LNCaP clone FGC (cell line): ENCODE measurements around the gene THAP2.

ENCODE experiments used
- DNase-seq: peaks from one replicate; pipeline ENCODE4 v3.0.0-alpha.2; 2011; ENCODE audit warnings: low read depth
- H3K4me3 ChIP-seq: 2 replicates; pipeline ENCODE4 v1.5.1; 2011; ENCODE audit warnings: mild to moderate bottlenecking, low read depth, low read length, control low read depth
- CTCF ChIP-seq: IDR thresholded peaks from 2 replicates; pipeline ENCODE4 v1.5.1; 2012; ENCODE audit warnings: mild to moderate bottlenecking; ENCODE audit not compliant: control insufficient read depth, insufficient read depth; ENCODE audit errors: extremely low read depth

The THAP2 gene

GRCh38 chr12:71655907-71656306 lies 8.2 kb upstream of the THAP2 start:
- H3K4me3 ChIP-seq, result no peak overlapping the region
- TF ChIP-seq CTCF, result no peak
- DNase-seq, result no peak

DNA sequence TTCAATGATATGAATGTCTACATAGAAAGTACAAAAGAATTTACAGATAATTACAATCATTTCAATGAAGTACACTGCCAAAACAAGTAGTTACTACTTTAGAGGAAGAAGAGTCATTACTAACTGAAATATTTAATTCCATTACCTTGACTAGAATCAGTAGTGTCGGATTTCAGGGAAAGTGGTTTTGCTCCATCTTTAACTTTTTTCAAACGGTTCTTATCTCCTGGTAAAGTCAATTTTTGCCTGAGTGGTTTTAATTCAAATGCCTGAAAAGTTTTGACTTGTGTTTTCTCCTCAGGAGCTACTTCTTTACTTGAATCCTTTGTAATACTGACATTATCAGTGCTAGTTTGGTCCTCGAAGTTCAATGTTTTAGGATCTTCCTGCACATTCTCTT lies 7.4 kb upstream of the THAP2 start:
- DNase-seq, result no peak
- no peak overlapping the region for H3K4me3 ChIP-seq
- TF ChIP-seq CTCF, result no peak

DNA sequence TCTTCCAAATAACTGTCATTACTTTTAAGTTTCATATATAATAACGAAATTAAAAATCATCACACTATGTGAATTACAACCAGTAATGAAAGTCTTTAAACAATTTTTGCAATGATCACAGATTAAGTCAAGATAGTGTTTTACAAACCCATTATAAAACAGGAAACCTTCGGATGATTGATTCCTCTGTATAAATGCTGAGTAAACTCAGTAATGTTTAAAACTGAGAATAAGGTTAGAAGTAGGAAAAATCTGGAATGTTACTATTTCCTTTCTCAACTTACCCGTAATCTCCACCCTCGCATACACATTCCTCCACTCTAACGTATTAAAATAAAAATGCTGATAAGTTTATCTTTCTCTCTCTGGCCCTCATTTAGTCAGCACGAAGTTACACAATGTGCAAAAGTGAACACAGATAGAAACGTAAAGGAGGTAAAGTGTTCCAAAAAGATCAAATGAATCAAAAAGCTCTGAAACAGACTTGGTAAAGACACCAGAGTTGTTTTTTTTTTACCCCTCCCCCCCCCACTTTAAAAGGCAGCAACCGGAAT lies 2.0 kb upstream of the THAP2 start:
- no peak for DNase-seq
- H3K4me3 ChIP-seq, result peak overlapping the region; percentile 96
- no peak for TF ChIP-seq CTCF

- DNase-seq, result no peak
- H3K4me3 ChIP-seq, result peak overlapping the region; percentile 96
- TF ChIP-seq CTCF, result no peak
These were observed 1.1 kb upstream of the THAP2 start for GRCh38 chr12:71662849-71663560.

- H3K4me3 ChIP-seq, result peak overlapping the region; percentile 96
- TF ChIP-seq CTCF, result no peak
- DNase-seq, result no peak
These were observed 449 bp downstream of the THAP2 start for GRCh38 chr12:71664411-71665089.

GRCh38 chr12:71665090-71665463 lies 976 bp downstream of the THAP2 start:
- DNase-seq, result no peak
- peak overlapping the region; percentile 96 for H3K4me3 ChIP-seq
- no peak for TF ChIP-seq CTCF
